ENCODE measurements around the gene FBXL17. TPM values are rescaled to one million over a fixed set of nuclear protein-coding genes. Genes with fewer than 3 reads are reported as not detected.

The FBXL17 gene
- total RNA-seq, 1 experiment from 2014 or later: 18.2 TPM

DNA sequence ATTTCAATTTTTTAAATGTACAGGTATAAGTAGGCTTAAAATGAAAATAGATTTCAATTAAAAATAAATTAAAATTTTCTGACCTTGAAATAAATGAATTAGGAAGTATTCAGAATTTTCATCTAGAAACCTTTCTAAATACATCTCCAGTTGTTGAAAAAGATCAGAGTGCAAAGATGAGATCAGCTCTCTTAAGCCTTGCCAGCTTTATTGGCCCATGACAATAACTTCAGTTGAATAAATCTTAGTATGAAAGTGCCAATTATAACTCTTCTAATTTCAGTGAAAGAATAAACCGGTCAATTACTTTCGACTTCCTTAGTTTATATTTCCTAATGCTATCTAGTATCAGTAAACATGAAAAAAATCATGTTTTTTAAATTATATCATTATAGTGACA lies 117.4 kb downstream of the FBXL17 start:
- CTCF ChIA-PET: interaction anchor here (0.6 kb wide), 1 partner anchor 1517 kb away, joined by 3 read pairs; no protein-coding TSS in a partner anchor

DNA sequence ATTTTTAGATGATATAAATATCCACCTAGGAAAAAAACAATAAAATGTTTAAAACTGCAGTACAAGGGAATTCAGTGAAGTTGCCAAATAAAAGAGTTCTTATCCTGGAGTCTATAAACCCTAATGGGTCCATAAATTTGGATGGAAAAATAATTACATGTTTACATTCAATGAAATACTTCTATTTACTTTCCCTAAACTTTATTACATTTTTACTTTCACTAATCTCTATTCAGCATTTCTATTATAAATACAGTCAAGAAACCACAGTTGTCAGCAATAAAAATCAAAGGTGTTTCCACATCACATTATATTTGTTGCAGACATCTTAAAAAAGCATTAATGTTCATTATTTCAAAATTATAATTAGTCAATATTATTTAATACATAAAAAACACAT lies 118.6 kb downstream of the FBXL17 start:
- no TSS peak for BruUV-seq (replicated peaks)
- H3K4me3 Mint-ChIP-seq (ENCODE audit: unreplicated experiment): no peak overlapping the region
- H3K4me1 Mint-ChIP-seq (ENCODE audit: insufficient read depth, unreplicated experiment): no peaks in the 10 kb centered on the region
- ChIA-PET POLR2A (no interaction called here), CTCF (interaction anchor here (5.4 kb wide), 1 partner anchor 80 kb away, joined by 99 read pairs; no protein-coding TSS in a partner anchor)
- no peaks in the 10 kb centered on the region for H3K27me3 Mint-ChIP-seq (ENCODE audit: insufficient read depth, unreplicated experiment)
- H3K9me3 Mint-ChIP-seq (ENCODE audit: unreplicated experiment): no peaks in the 10 kb centered on the region
- intact Hi-C loops (cut with micrococcal nuclease): no loop called here
- no peaks in the 10 kb centered on the region for H3K36me3 Mint-ChIP-seq (ENCODE audit: insufficient read depth, unreplicated experiment)
- TF ChIP-seq CTCF (IDR thresholded peaks at IDR 0.05; ENCODE audit: unreplicated experiment): no peak
- H3K27ac Mint-ChIP-seq (ENCODE audit: low read depth, unreplicated experiment): no peak overlapping the region
- DNase-seq (ENCODE audit: unreplicated experiment): no peak

More for the DNA sequence above, 117.4 kb downstream of the FBXL17 start:
- Mint-ChIP-seq H3K4me3 (ENCODE audit: unreplicated experiment) (no peak overlapping the region), H3K9me3 (ENCODE audit: unreplicated experiment) (no peaks in the 10 kb centered on the region), H3K4me1 (ENCODE audit: insufficient read depth, unreplicated experiment) (no peaks in the 10 kb centered on the region), H3K36me3 (ENCODE audit: insufficient read depth, unreplicated experiment) (no peaks in the 10 kb centered on the region), H3K27me3 (ENCODE audit: insufficient read depth, unreplicated experiment) (no peaks in the 10 kb centered on the region), H3K27ac (ENCODE audit: low read depth, unreplicated experiment) (no peak overlapping the region)
- no TSS peak for BruUV-seq (replicated peaks)
- POLR2A ChIA-PET: interaction anchor here (0.7 to 1.5 kb wide), 3 partner anchors 11 to 81 kb away, joined by 3 to 4 read pairs (median 3); no protein-coding TSS in a partner anchor
- intact Hi-C loops (cut with micrococcal nuclease): no loop called here
- TF ChIP-seq CTCF (IDR thresholded peaks at IDR 0.05; ENCODE audit: unreplicated experiment): no peak
- no peak for DNase-seq (ENCODE audit: unreplicated experiment)

GRCh38 chr5:108260858-108261170 lies 121.1 kb downstream of the FBXL17 start:
- no TSS peak for BruUV-seq (replicated peaks)
- no peak for TF ChIP-seq CTCF (IDR thresholded peaks at IDR 0.05; ENCODE audit: unreplicated experiment)
- CTCF ChIA-PET: interaction anchor here (0.6 to 5.4 kb wide), 36 partner anchors 10 to 1591 kb away, joined by 3 to 99 read pairs (median 4); no protein-coding TSS in a partner anchor
- Mint-ChIP-seq H3K4me3 (ENCODE audit: unreplicated experiment) (no peak overlapping the region), H3K27me3 (ENCODE audit: insufficient read depth, unreplicated experiment) (no peaks in the 10 kb centered on the region), H3K27ac (ENCODE audit: low read depth, unreplicated experiment) (no peak overlapping the region), H3K36me3 (ENCODE audit: insufficient read depth, unreplicated experiment) (no peaks in the 10 kb centered on the region), H3K4me1 (ENCODE audit: insufficient read depth, unreplicated experiment) (no peaks in the 10 kb centered on the region), H3K9me3 (ENCODE audit: unreplicated experiment) (no peaks in the 10 kb centered on the region)
- no peak for DNase-seq (ENCODE audit: unreplicated experiment)
- intact Hi-C loops (cut with micrococcal nuclease): loop anchor here (1.0 to 2.0 kb wide), 3 partner anchors 84 to 262 kb away; no protein-coding TSS in a partner anchor
- POLR2A ChIA-PET: interaction anchor here (0.6 to 1.6 kb wide), 10 partner anchors 9 to 1309 kb away, joined by 3 to 6 read pairs (median 3); partner anchors contain the start of gene FBXL17

DNA sequence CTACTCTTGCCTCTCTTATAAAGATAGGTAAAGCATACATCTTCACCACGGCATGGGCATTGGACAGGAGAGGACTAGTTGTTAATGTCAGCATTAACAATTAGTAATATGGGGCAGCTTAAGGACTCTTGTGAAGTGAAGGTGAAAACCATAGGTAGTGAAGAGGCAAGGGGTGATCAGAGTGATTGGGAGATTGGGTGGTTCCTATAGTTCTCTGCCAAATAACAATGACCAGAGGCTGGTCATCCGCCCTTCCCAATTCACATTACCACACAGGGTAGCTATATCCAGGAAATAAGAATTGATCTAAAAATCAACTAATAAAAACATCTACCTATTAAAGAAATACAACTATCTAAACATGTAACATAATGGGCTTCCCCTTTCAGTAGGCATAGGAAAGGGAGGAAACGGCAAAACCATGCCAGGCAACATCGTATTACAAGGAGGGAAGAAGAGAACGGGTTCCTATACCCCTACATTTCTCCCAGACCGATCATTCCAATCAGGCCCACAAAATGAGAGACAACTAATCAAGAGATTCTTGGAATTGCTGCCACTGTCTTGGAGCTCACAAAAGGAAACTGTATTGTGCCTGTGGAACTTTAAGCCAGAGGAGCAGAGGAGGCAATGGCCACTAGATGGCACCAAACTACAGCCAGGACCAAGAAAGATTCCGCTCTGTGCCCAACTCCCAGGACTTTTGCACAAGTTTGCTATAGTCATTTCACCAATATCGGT lies 121.6 kb downstream of the FBXL17 start:
- H3K36me3 Mint-ChIP-seq (ENCODE audit: insufficient read depth, unreplicated experiment): no peaks in the 10 kb centered on the region
- intact Hi-C loops (cut with micrococcal nuclease): loop anchor here (1.0 to 2.0 kb wide), 3 partner anchors 85 to 263 kb away; no protein-coding TSS in a partner anchor
- ChIA-PET POLR2A (interaction anchor here (0.7 to 1.6 kb wide), 10 partner anchors 8 to 1309 kb away, joined by 3 to 6 read pairs (median 3); partner anchors contain the start of gene FBXL17), CTCF (interaction anchor here (0.6 to 5.4 kb wide), 50 partner anchors 10 to 1986 kb away, joined by 3 to 99 read pairs (median 4); no protein-coding TSS in a partner anchor)
- H3K27me3 Mint-ChIP-seq (ENCODE audit: insufficient read depth, unreplicated experiment): no peaks in the 10 kb centered on the region
- DNase-seq (ENCODE audit: unreplicated experiment): peak; percentile 83
- H3K4me3 Mint-ChIP-seq (ENCODE audit: unreplicated experiment): no peak overlapping the region
- BruUV-seq (replicated peaks): no TSS peak
- H3K9me3 Mint-ChIP-seq (ENCODE audit: unreplicated experiment): no peaks in the 10 kb centered on the region
- H3K27ac Mint-ChIP-seq (ENCODE audit: low read depth, unreplicated experiment): no peak overlapping the region
- no peaks in the 10 kb centered on the region for H3K4me1 Mint-ChIP-seq (ENCODE audit: insufficient read depth, unreplicated experiment)
- TF ChIP-seq CTCF (IDR thresholded peaks at IDR 0.05; ENCODE audit: unreplicated experiment): peak; percentile 86
